ENCODE data around the gene HSH2D. TPM values are rescaled to one million over a fixed set of nuclear protein-coding genes. Genes with fewer than 3 reads are reported as not detected.

Gene HSH2D
- total and polyA plus RNA-seq, 2 of the 13 experiments (the other 11 are each of a cell fraction or from before 2014, with no cell fraction given), result 0.69 to 3.2 TPM

GRCh38 chr19:16190736-16191135 is 47.3 kb downstream of the HSH2D start:
- intact Hi-C loops (cut with micrococcal nuclease; ENCODE audit: unreplicated experiment), result no loop called here

More at GRCh38 chr19:16190736-16191135, 47.3 kb downstream of the HSH2D start:
- Histone ChIP-seq H4K20me1 (ENCODE audit: insufficient read depth, low read length) (no peaks in the 10 kb centered on the region), H3K4me2 (ENCODE audit: low read depth, low read length) (no peak overlapping the region), H3K4me3 (replicated peaks in 1 of 3; ENCODE audit: insufficient read depth in 1 of 3, low read depth in 2 of 3, low read length in 3 of 3) (no peak overlapping the region), H3K79me2 (ENCODE audit: insufficient read depth, low read length) (peaks cover 13% of the 10 kb centered on the region), H3K36me3 (replicated peaks in 1 of 2; ENCODE audit: control insufficient read depth in 1 of 2, insufficient read depth in 2 of 2, low read length in 2 of 2) (peaks cover 20 to 34% of the 10 kb centered on the region in 2 experiments), H3K27me3 (ENCODE audit: control insufficient read depth in 1 of 2, insufficient read depth in 2 of 2, low read length in 2 of 2) (no peaks in the 10 kb centered on the region; a peak in 1 of 5 replicates), H2AFZ (ENCODE audit: low read length) (no peak overlapping the region), H3K9me3 (ENCODE audit: low read length) (no peaks in the 10 kb centered on the region), H3K9ac (ENCODE audit: insufficient read depth, low read depth, low read length) (no peak overlapping the region), H3K4me1 (ENCODE audit: insufficient read depth, low read length) (peaks cover 14% of the 10 kb centered on the region), H3K27ac (ENCODE audit: extremely low read length, insufficient read depth, low read length) (no peak overlapping the region)
- ATAC-seq, result no peak
- in situ Hi-C loops (cut with HindIII; ENCODE audit: extremely low pct_ligation_motif_present, low pct_unique_long_range_greater_than_20kb), result no loop called here
- ChIA-PET CTCF (ENCODE audit: low intra/inter-chr PET ratio, low total read pairs) (no interaction called here), POLR2A (no interaction called here)
- no peak for FAIRE-seq
- TF ChIP-seq NFE2 (CRISPR knock-in tag; IDR thresholded peaks at IDR 0.05) (no peak), EED (CRISPR knock-in tag; IDR thresholded peaks at IDR 0.05) (no peak), ERF (CRISPR knock-in tag; IDR thresholded peaks at IDR 0.05) (no peak), ZNF550 (CRISPR knock-in tag; IDR thresholded peaks at IDR 0.05; ENCODE audit: borderline replicate concordance) (no peak), ZNF335 (CRISPR knock-in tag; IDR thresholded peaks at IDR 0.05) (no peak), CBX2 (IDR thresholded peaks at IDR 0.05; ENCODE audit: low read depth, low read length) (no peak), CBX2 (CRISPR knock-in tag; IDR thresholded peaks at IDR 0.05; ENCODE audit: low read depth) (no peak), PREB (CRISPR knock-in tag; IDR thresholded peaks at IDR 0.05) (no peak), JUND (CRISPR knock-in tag; IDR thresholded peaks at IDR 0.05) (no peak), THAP8 (CRISPR knock-in tag; IDR thresholded peaks at IDR 0.05; ENCODE audit: borderline replicate concordance) (no peak)
- no TSS peak for BruUV-seq (replicated peaks)
- DNase-seq (ENCODE audit: low spot score), result no peak
- 100% methylated on average over 4 of the region's 10 CpGs for WGBS (ENCODE audit: low lambda C conversion rate)
